Stomach smooth muscle (tissue), 2 donors: Measurements from ENCODE around the gene LRP2BP.

Experiments used
- H3K27ac ChIP-seq: one replicate; pipeline ENCODE4 v1.7.0; 2013; ENCODE audit warnings: mild to moderate bottlenecking, low read length, inconsistent platforms
- H3K27me3 ChIP-seq, 2 donors: one replicate each; pipeline ENCODE4 v1.7.0; 2013; ENCODE audit warnings: low read length in 2 of 2; ENCODE audit not compliant: insufficient read depth in 2 of 2, control insufficient read depth in 1 of 2
- H3K36me3 ChIP-seq, 2 donors: one replicate each; pipeline ENCODE4 v1.7.0; 2013; ENCODE audit warnings: low read length in 2 of 2; ENCODE audit not compliant: control insufficient read depth in 2 of 2, insufficient read depth in 2 of 2
- H3K4me1 ChIP-seq: one replicate; pipeline ENCODE4 v1.7.0; 2013; ENCODE audit warnings: low read length; ENCODE audit not compliant: control insufficient read depth, insufficient read depth
- H3K4me3 ChIP-seq, 2 donors: one replicate each; pipeline ENCODE4 v1.7.0; 2013; ENCODE audit warnings: low read length in 2 of 2
- H3K9ac ChIP-seq, 2 donors: one replicate each; pipeline ENCODE4 v1.7.0; 2013; ENCODE audit warnings: low read length in 2 of 2, mild to moderate bottlenecking in 1 of 2
- H3K9me3 ChIP-seq, 2 donors: one replicate each; pipeline ENCODE4 v1.7.0; 2013; ENCODE audit warnings: low read length in 2 of 2; ENCODE audit not compliant: control insufficient read depth in 2 of 2
- donor health status: healthy.
- donor health status: Pancreatic carcinoma.

Gene LRP2BP

GRCh38 chr4:185395956-185396723, 416 bp upstream of the LRP2BP start:
- Histone ChIP-seq H3K27ac (peak overlapping the region; percentile 94), H3K4me3 (peak overlapping the region; percentile 75 to 85), H3K9me3 (no peaks in the 10 kb centered on the region), H3K36me3 (peaks cover 3 to 11% of the 10 kb centered on the region in 2 donors), H3K27me3 (no peaks in the 10 kb centered on the region), H3K9ac (peak overlapping the region; percentile 80 to 89), H3K4me1 (peaks cover 10% of the 10 kb centered on the region)

DNA sequence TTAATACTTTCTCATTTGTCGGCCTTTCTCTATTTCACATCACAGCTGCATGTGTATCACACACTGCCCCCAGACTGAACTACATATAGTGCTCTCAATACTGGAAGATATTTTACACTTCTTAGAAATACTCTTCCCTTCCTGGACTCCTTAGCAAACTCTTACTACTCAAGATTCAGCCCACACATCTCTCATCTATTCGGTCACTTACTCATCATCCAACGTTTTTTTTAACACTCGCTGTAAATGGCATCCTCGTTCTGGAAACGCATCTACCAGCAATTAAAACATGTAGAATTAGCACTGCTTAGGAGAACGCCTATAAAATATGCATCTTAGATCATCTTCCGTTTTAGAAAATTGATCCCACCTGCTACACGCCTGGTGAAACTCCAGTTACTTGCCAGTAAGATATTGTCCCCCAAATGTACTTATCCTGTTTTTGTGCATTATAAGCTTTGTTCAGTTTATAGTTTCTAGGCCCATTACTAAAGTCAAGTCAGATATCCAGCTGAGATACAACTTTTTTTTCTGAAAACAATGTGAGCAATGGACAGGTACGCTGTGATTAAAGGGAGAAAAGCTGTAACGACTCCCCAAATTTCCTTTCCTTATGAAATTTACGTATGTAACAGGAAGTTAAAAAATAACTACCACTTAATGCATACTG, 1.0 kb downstream of the LRP2BP start:
- Histone ChIP-seq H3K9me3 (no peaks in the 10 kb centered on the region), H3K4me1 (peaks cover 10% of the 10 kb centered on the region), H3K36me3 (peaks cover 2 to 7% of the 10 kb centered on the region in 2 donors), H3K9ac (peak overlapping the region in 1 of 2 donors; percentile 89), H3K27me3 (no peaks in the 10 kb centered on the region), H3K27ac (no peak overlapping the region), H3K4me3 (peak overlapping the region; percentile 64 to 85)

DNA sequence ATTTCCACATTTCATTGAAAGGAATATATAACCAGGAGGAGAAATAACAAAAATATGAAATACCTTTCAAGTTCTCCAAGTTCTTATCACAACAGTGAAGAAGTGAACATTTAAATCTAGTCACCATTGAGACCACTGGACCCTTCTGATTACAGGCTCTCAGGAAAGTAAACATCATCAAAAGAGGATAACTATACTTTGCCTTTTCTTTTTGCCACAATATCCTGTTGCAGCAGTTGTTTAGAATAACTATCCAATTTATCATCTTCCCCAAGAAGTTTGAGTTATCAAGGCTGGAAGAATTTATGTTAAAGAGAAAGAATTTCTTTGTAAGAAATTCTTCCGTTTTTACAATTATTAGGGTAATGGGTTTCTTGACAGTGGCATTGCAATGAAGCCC, 3.6 kb downstream of the LRP2BP start:
- no peaks in the 10 kb centered on the region for H3K9me3 ChIP-seq
- no peak overlapping the region for H3K9ac ChIP-seq
- H3K27me3 ChIP-seq: no peaks in the 10 kb centered on the region
- no peak overlapping the region for H3K27ac ChIP-seq
- peaks cover 8% of the 10 kb centered on the region for H3K4me1 ChIP-seq
- H3K36me3 ChIP-seq: peaks cover 0 to 2% of the 10 kb centered on the region in 2 donors
- no peak overlapping the region for H3K4me3 ChIP-seq

GRCh38 chr4:185390941-185391340, 4.8 kb downstream of the LRP2BP start:
- Histone ChIP-seq H3K4me3 (no peak overlapping the region), H3K27me3 (no peaks in the 10 kb centered on the region), H3K27ac (no peak overlapping the region), H3K9ac (no peak overlapping the region), H3K4me1 (peaks cover under 1% of the 10 kb centered on the region), H3K36me3 (peaks cover 0 to 2% of the 10 kb centered on the region in 2 donors), H3K9me3 (no peaks in the 10 kb centered on the region)

GRCh38 chr4:185387957-185388356, 7.8 kb downstream of the LRP2BP start:
- H3K36me3 ChIP-seq: peaks cover 0 to 2% of the 10 kb centered on the region in 2 donors
- no peaks in the 10 kb centered on the region for H3K27me3 ChIP-seq
- no peaks in the 10 kb centered on the region for H3K4me1 ChIP-seq
- no peak overlapping the region for H3K27ac ChIP-seq
- no peaks in the 10 kb centered on the region for H3K9me3 ChIP-seq
- no peak overlapping the region for H3K9ac ChIP-seq
- no peak overlapping the region for H3K4me3 ChIP-seq

GRCh38 chr4:185384930-185385331, 10.8 kb downstream of the LRP2BP start:
- no peaks in the 10 kb centered on the region for H3K36me3 ChIP-seq
- H3K9ac ChIP-seq: no peak overlapping the region
- H3K27me3 ChIP-seq: no peaks in the 10 kb centered on the region
- H3K4me3 ChIP-seq: no peak overlapping the region
- H3K9me3 ChIP-seq: no peaks in the 10 kb centered on the region
- no peak overlapping the region for H3K27ac ChIP-seq
- H3K4me1 ChIP-seq: no peaks in the 10 kb centered on the region

- Histone ChIP-seq H3K27me3 (no peaks in the 10 kb centered on the region), H3K4me3 (no peak overlapping the region), H3K9me3 (no peaks in the 10 kb centered on the region), H3K27ac (no peak overlapping the region), H3K36me3 (no peaks in the 10 kb centered on the region), H3K4me1 (no peaks in the 10 kb centered on the region), H3K9ac (no peak overlapping the region)
Measured at GRCh38 chr4:185384061-185384460, 11.7 kb downstream of the LRP2BP start.

DNA sequence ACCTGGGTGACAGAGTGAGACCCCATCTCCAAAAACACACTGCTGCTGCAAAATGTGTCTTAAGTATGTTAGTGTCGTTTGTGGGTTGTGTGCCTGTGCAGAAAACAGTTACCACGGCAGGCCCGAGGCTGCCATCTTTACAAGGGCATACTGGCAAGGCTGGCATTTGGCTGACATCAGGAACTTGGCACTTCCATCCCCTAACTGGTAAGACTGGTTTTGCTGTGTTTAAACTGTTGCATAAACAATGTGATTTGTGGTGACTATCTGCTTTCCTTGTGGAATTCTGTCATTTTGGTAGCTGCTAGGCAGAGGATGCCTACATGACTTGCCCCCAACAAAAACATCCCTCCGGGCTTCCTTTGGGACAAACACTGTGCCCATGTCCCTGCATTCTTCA, 12.3 kb downstream of the LRP2BP start:
- Histone ChIP-seq H3K27me3 (no peaks in the 10 kb centered on the region), H3K27ac (no peak overlapping the region), H3K36me3 (no peaks in the 10 kb centered on the region), H3K9me3 (no peaks in the 10 kb centered on the region), H3K4me1 (no peaks in the 10 kb centered on the region), H3K9ac (no peak overlapping the region), H3K4me3 (no peak overlapping the region)

DNA sequence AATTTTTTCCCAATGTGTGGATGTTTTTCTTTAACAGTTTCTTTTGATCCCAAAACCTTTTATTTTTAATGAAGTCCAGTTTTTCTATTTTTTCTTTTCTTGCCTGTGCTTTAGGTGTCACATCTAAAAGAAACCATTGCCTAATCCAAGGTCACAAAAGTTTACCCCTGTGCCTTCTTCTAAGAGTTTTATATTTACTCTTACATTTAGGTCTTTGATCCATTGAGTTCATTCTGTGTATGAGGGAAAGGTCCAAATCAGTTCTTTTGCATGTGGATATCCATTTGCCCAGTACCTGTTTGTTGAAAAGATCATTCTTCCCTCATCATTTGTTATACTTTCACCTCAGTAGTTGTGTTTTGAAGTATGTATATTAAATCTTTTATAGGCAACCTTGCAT, 13.0 kb downstream of the LRP2BP start:
- Histone ChIP-seq H3K27ac (no peak overlapping the region), H3K4me3 (no peak overlapping the region), H3K9me3 (no peaks in the 10 kb centered on the region), H3K36me3 (no peaks in the 10 kb centered on the region), H3K4me1 (no peaks in the 10 kb centered on the region), H3K27me3 (no peaks in the 10 kb centered on the region), H3K9ac (no peak overlapping the region)

DNA sequence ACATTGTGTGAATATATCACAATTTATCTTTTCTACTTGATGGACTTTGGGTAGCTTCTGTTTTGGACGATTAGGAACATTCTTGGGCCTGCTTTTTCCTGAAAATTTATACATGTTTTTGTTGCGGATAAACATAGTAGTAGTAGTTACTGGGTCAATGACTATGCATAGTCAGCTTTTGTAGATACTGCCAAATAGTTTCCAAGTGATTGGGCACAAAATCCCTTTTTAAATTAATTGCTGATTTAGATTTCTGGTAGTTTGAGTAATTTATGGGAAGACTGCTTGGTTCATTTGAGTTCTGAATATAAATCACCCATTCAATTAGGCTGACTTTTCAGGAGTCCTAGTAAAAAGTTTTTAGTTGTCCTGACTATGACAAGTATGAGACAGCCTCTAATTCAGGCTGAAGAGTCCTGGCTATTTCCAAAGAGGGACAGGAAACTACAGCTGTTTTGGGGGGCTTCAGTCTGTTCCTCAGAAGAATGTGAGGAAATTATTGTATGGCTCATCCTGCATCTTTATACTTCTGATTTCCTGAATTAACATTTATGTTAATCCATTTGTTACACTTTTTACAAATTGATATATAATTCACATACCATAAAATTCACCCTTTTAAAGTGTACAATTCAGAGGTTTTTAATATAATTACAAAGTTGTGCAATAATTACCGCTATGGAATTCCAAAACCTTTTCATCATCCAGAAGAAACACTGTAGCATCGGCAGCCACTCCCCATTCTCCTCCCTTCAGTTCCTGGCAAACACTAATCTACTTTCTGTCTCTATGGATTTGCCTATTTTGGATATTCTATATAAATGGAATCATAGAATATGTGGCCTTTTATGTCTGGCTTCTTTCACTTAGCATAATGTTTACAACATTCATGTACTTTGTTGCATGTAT, 14.2 kb downstream of the LRP2BP start:
- H3K4me3 ChIP-seq: no peak overlapping the region

More for the DNA sequence above, 14.2 kb downstream of the LRP2BP start:
- Histone ChIP-seq H3K9ac (no peak overlapping the region), H3K9me3 (no peaks in the 10 kb centered on the region), H3K27ac (no peak overlapping the region), H3K4me1 (no peaks in the 10 kb centered on the region), H3K27me3 (no peaks in the 10 kb centered on the region), H3K36me3 (no peaks in the 10 kb centered on the region)
